ENCODE measurements around the gene TIE1.

DNA sequence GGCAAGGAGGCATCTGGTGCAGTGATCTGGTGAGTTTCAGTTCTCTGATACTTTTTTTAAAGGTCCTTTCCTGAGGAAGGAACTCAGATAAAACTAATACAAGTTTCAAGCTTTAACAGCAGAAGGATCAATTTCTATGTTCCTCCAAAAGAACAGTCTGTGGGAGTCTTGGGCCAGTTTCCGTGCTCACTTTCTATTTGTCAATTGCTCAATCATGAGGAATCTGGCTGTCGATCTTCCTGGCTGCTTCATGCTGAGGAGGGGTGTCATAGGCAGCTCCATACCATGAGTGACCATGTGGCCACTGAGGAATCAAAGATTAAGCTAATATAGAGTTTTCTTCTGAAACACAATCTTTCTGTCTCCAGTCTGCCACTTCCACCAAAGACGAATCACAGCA, 42.4 kb upstream of the TIE1 start:
- TF ChIP-seq, protein P1, sequence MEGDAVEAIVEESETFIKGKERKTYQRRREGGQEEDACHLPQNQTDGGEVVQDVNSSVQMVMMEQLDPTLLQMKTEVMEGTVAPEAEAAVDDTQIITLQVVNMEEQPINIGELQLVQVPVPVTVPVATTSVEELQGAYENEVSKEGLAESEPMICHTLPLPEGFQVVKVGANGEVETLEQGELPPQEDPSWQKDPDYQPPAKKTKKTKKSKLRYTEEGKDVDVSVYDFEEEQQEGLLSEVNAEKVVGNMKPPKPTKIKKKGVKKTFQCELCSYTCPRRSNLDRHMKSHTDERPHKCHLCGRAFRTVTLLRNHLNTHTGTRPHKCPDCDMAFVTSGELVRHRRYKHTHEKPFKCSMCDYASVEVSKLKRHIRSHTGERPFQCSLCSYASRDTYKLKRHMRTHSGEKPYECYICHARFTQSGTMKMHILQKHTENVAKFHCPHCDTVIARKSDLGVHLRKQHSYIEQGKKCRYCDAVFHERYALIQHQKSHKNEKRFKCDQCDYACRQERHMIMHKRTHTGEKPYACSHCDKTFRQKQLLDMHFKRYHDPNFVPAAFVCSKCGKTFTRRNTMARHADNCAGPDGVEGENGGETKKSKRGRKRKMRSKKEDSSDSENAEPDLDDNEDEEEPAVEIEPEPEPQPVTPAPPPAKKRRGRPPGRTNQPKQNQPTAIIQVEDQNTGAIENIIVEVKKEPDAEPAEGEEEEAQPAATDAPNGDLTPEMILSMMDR (IDR thresholded peaks at IDR 0.05; ENCODE audit: extremely low read depth in 1 of 2, insufficient read depth in 1 of 2, low read depth in 1 of 2, low read length in 2 of 2), result no peak
- no peak for TF ChIP-seq POLR2AphosphoS5 (IDR thresholded peaks at IDR 0.05; ENCODE audit: insufficient read depth, low read depth, low read length)
- no peak for TF ChIP-seq POLR2A (IDR thresholded peaks at IDR 0.05; ENCODE audit: low read depth, low read length)
- TF ChIP-seq EZH2 (IDR thresholded peaks at IDR 0.05; ENCODE audit: borderline replicate concordance, low read depth, low read length, severe bottlenecking), result no peak
- TF ChIP-seq FOS (IDR thresholded peaks at IDR 0.05; ENCODE audit: borderline replicate concordance, insufficient read depth, low read length), result no peak
- TF ChIP-seq, protein P2, sequence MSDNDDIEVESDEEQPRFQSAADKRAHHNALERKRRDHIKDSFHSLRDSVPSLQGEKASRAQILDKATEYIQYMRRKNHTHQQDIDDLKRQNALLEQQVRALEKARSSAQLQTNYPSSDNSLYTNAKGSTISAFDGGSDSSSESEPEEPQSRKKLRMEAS (IDR thresholded peaks at IDR 0.05; ENCODE audit: insufficient read depth, insufficient read length), result no peak
- no peak for TF ChIP-seq JUN (IDR thresholded peaks at IDR 0.05; ENCODE audit: borderline replicate concordance, insufficient read depth, insufficient read length, low read depth)
- TF ChIP-seq GATA2 (IDR thresholded peaks at IDR 0.05; ENCODE audit: insufficient read depth, insufficient read length, low read depth, low read length), result no peak
